HepG2 (cell line): ENCODE data around the gene ATXN7L3. TPM values are rescaled to one million over a fixed set of nuclear protein-coding genes. Genes with fewer than 3 reads are reported as not detected.

Source experiments
- CAMTA2 ChIP-seq: sonication (generic); formaldehyde crosslinking; IDR thresholded peaks from 2 replicates; pipeline ENCODE4 v1.4.0; 2020; ENCODE audit warnings: mild to moderate bottlenecking, missing genetic modification reagents, borderline replicate concordance
- CENPBD1 ChIP-seq: sonication (generic); formaldehyde crosslinking; IDR thresholded peaks from 2 replicates; pipeline ENCODE4 v1.8.0; 2022; ENCODE audit warnings: missing genetic modification reagents, low read depth, mild to moderate bottlenecking, borderline replicate concordance
- HIC2 ChIP-seq: sonication (generic); formaldehyde crosslinking; IDR thresholded peaks from 2 replicates; pipeline ENCODE4 v1.9.0; 2022; ENCODE audit warnings: low read depth, missing genetic modification reagents
- KLF11 ChIP-seq: IDR thresholded peaks from 2 replicates; pipeline ENCODE4 v1.6.1; 2016; ENCODE audit warnings: missing compliant biosample characterization
- MNT ChIP-seq: fragments of 450-650 bp; IDR thresholded peaks from 2 replicates; pipeline ENCODE4 v1.6.1; 2016
- NR2F1 ChIP-seq, 2 experiments: fragments of 450-650 bp in 1 of 2; formaldehyde crosslinking in 1 of 2; IDR thresholded peaks; 2 replicates each; pipeline versions ENCODE4 v1.5.0 to v1.6.1; 2016 to 2020; ENCODE audit warnings: mild to moderate bottlenecking in 1 of 2, missing compliant biosample characterization in 1 of 2, missing genetic modification reagents in 1 of 2, moderate library complexity in 1 of 2
- PHB2 ChIP-seq: fragments of 450-650 bp; IDR thresholded peaks from 2 replicates; pipeline ENCODE4 v1.6.1; 2018; ENCODE audit not compliant: partially characterized antibody
- POLR2A ChIP-seq, 2 experiments: IDR thresholded peaks; 2 replicates each; pipeline ENCODE4 v1.6.1; 2011; ENCODE audit warnings: low read depth in 2 of 2, low read length in 2 of 2, mild to moderate bottlenecking in 1 of 2, moderate library complexity in 1 of 2; ENCODE audit not compliant: insufficient read depth in 1 of 2
- SIN3A ChIP-seq: IDR thresholded peaks from 2 replicates; pipeline ENCODE4 v1.6.1; 2011; ENCODE audit warnings: low read depth, mild to moderate bottlenecking, control low read depth, low read length, borderline replicate concordance
- ZBTB10 ChIP-seq: sonication (generic); formaldehyde crosslinking; IDR thresholded peaks from 2 replicates; pipeline ENCODE4 v1.4.0; 2020; ENCODE audit warnings: missing genetic modification reagents, borderline replicate concordance
- ZFY ChIP-seq: sonication (generic); formaldehyde crosslinking; IDR thresholded peaks from 2 replicates; pipeline ENCODE4 v1.4.0; 2020; ENCODE audit warnings: missing genetic modification reagents
- ZNF138 ChIP-seq: sonication (generic); formaldehyde crosslinking; IDR thresholded peaks from 2 replicates; pipeline ENCODE4 v1.5.0; 2020; ENCODE audit warnings: mild to moderate bottlenecking, low read depth, missing genetic modification reagents
- ZNF180 ChIP-seq: sonication (generic); formaldehyde crosslinking; IDR thresholded peaks from 2 replicates; pipeline ENCODE4 v1.4.0; 2020; ENCODE audit warnings: low read depth, missing genetic modification reagents, borderline replicate concordance
- ZNF30 ChIP-seq: sonication (generic); formaldehyde crosslinking; IDR thresholded peaks from 2 replicates; pipeline ENCODE4 v1.5.0; 2020; ENCODE audit warnings: mild to moderate bottlenecking, missing genetic modification reagents
- ZNF34 ChIP-seq: sonication (generic); formaldehyde crosslinking; IDR thresholded peaks from 2 replicates; pipeline ENCODE4 v1.4.0; 2020; ENCODE audit warnings: mild to moderate bottlenecking, missing genetic modification reagents, borderline replicate concordance
- ZNF431 ChIP-seq: sonication (generic); formaldehyde crosslinking; IDR thresholded peaks from 2 replicates; pipeline ENCODE4 v1.9.0; 2022; ENCODE audit warnings: missing genetic modification reagents, low read depth, mild to moderate bottlenecking, borderline replicate concordance
- ZNF484 ChIP-seq: sonication (generic); formaldehyde crosslinking; IDR thresholded peaks from 2 replicates; pipeline ENCODE4 v1.5.1; 2020; ENCODE audit warnings: mild to moderate bottlenecking, low read depth, missing genetic modification reagents, borderline replicate concordance
- ZNF775 ChIP-seq: sonication (generic); formaldehyde crosslinking; IDR thresholded peaks from 2 replicates; pipeline ENCODE4 v1.4.0; 2020; ENCODE audit warnings: missing genetic modification reagents, mild to moderate bottlenecking, moderate library complexity, borderline replicate concordance
- polyA plus RNA-seq, 8 experiments: library from polyadenylated mRNA; depleted of rRNA in 3 of 8; stranded (reverse) in 7 of 8; unstranded in 1 of 8; fragments of >200 nt; fragmentation: Illumina TruSeq in 4 of 8; extraction: Trizol in 4 of 8; gene quantifications; 2 replicates each; pipeline versions ENCODE4 v1.2.1 to v1.2.3, GENCODE V29; 2011 to 2016; ENCODE audit warnings: low read depth in 4 of 8, missing spikeins in 1 of 8, mixed read lengths in 1 of 8; ENCODE audit not compliant: insufficient read depth in 1 of 8
- total RNA-seq, 5 experiments: library from RNA; depleted of rRNA; stranded (reverse); fragments of >200 nt; fragmentation: Illumina TruSeq; extraction: Trizol; gene quantifications; 2 replicates each; pipeline ENCODE4 v1.2.3, GENCODE V29; 2016; ENCODE audit warnings: low read depth in 1 of 5
- TF ChIP-seq, protein P1 (sequence below): sonication (generic); formaldehyde crosslinking; IDR thresholded peaks from 2 replicates; pipeline ENCODE4 v1.4.0; 2020; ENCODE audit warnings: missing genetic modification reagents

ATXN7L3 gene
- total and polyA plus RNA-seq, 2 of the 13 experiments (the other 11 are each of a cell fraction or from before 2014, with no cell fraction given), result 44.5 to 59.1 TPM

- no peak for TF ChIP-seq ZBTB10 (CRISPR knock-in tag)
- TF ChIP-seq ZNF138 (CRISPR knock-in tag), result no peak
- no peak for TF ChIP-seq ZNF34 (CRISPR knock-in tag)
- no peak for TF ChIP-seq CAMTA2 (CRISPR knock-in tag)
- TF ChIP-seq POLR2A (IDR thresholded peaks at IDR 0.05; ENCODE audit: insufficient read depth in 1 of 2, low read depth in 2 of 2, low read length in 2 of 2), result peak in 1 of 2 experiments; percentile 4; a peak in 3 of 4 replicates
- no peak for TF ChIP-seq ZNF30 (CRISPR knock-in tag)
- peak; percentile 69 for TF ChIP-seq ZFY (CRISPR knock-in tag)
- TF ChIP-seq KLF11 (CRISPR knock-in tag), result no peak
- TF ChIP-seq ZNF484 (CRISPR knock-in tag), result no peak
- TF ChIP-seq PHB2, result no peak
- no peak for TF ChIP-seq ZNF431
- TF ChIP-seq ZNF775, result no peak
- TF ChIP-seq HIC2 (CRISPR knock-in tag), result no peak
- no peak for TF ChIP-seq CENPBD1 (CRISPR knock-in tag)
- TF ChIP-seq SIN3A, result no peak; the same call in 1 of the 2 replicates
- no peak for TF ChIP-seq MNT
- TF ChIP-seq NR2F1 (CRISPR knock-in tag; IDR thresholded peaks at IDR 0.05), result no peak
- TF ChIP-seq ZNF180, result no peak
- TF ChIP-seq, protein P1, sequence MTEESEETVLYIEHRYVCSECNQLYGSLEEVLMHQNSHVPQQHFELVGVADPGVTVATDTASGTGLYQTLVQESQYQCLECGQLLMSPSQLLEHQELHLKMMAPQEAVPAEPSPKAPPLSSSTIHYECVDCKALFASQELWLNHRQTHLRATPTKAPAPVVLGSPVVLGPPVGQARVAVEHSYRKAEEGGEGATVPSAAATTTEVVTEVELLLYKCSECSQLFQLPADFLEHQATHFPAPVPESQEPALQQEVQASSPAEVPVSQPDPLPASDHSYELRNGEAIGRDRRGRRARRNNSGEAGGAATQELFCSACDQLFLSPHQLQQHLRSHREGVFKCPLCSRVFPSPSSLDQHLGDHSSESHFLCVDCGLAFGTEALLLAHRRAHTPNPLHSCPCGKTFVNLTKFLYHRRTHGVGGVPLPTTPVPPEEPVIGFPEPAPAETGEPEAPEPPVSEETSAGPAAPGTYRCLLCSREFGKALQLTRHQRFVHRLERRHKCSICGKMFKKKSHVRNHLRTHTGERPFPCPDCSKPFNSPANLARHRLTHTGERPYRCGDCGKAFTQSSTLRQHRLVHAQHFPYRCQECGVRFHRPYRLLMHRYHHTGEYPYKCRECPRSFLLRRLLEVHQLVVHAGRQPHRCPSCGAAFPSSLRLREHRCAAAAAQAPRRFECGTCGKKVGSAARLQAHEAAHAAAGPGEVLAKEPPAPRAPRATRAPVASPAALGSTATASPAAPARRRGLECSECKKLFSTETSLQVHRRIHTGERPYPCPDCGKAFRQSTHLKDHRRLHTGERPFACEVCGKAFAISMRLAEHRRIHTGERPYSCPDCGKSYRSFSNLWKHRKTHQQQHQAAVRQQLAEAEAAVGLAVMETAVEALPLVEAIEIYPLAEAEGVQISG (CRISPR knock-in tag), result peak; percentile 58; the same call in 1 of the 2 replicates
These were observed 20.8 kb upstream of the ATXN7L3 start (continued) for GRCh38 chr17:44220213-44221083.
